Measurements from ENCODE around the gene RNH1. TPM values are rescaled to one million over a fixed set of nuclear protein-coding genes. Genes with fewer than 3 reads are reported as not detected.

RNH1 gene
- total RNA-seq, 4 donors from 2014 or later = 151 to 309 (median 198) TPM

GRCh38 chr11:492427-493226 lies 14.4 kb downstream of the RNH1 start:
- WGBS, 2 donors (ENCODE audit: low coverage in 1 of 2) = 80% methylated on average over 23 of the region's 32 CpGs; no CpG with 5 or more reads in 1 of the 2 donors
- intact Hi-C loops (cut with DNase I; ENCODE audit: low total_unique reads) = no loop called here
- Histone ChIP-seq H3K4me1 (peaks cover 0 to 5% (median 2%) of the 10 kb centered on the region in 4 donors), H3K4me3 (no peak overlapping the region), H3K27ac (no peak overlapping the region), H3K9me3 (no peaks in the 10 kb centered on the region), H3K27me3 (no peaks in the 10 kb centered on the region), H3K36me3 (peaks cover 0 to 5% (median 5%) of the 10 kb centered on the region in 4 donors)
- TF ChIP-seq CTCF (IDR thresholded peaks at IDR 0.05) (no peak), EP300 (IDR thresholded peaks at IDR 0.05; ENCODE audit: low read depth) (no peak), POLR2AphosphoS5 (IDR thresholded peaks at IDR 0.05) (no peak), POLR2A (IDR thresholded peaks at IDR 0.05) (no peak)
- no peak for DNase-seq
- in situ Hi-C loops (cut with MboI; ENCODE audit: low pct_ligation_motif_present in 1 of 4, low pct_unique_long_range_greater_than_20kb in 1 of 4, low sequenced_read_pairs in 3 of 4) = no loop called here

- 92 to 100% methylated on average over 1 to 6 of the region's 7 CpGs for WGBS, 2 donors (ENCODE audit: low coverage in 1 of 2)
- Histone ChIP-seq H3K9me3 (no peaks in the 10 kb centered on the region), H3K4me3 (no peak overlapping the region), H3K4me1 (peaks cover 0 to 5% (median 3%) of the 10 kb centered on the region in 4 donors), H3K27me3 (no peaks in the 10 kb centered on the region), H3K36me3 (peaks cover 0 to 5% (median 2%) of the 10 kb centered on the region in 4 donors), H3K27ac (no peak overlapping the region)
- intact Hi-C loops (cut with DNase I; ENCODE audit: low total_unique reads) (no loop called here), in situ Hi-C loops (cut with MboI; ENCODE audit: low pct_ligation_motif_present in 1 of 4, low pct_unique_long_range_greater_than_20kb in 1 of 4, low sequenced_read_pairs in 3 of 4) (no loop called here)
- no peak for DNase-seq
- no peak for TF ChIP-seq EP300 (IDR thresholded peaks at IDR 0.05; ENCODE audit: low read depth)
- TF ChIP-seq POLR2A (IDR thresholded peaks at IDR 0.05) = no peak
- no peak for TF ChIP-seq CTCF (IDR thresholded peaks at IDR 0.05)
- TF ChIP-seq POLR2AphosphoS5 (IDR thresholded peaks at IDR 0.05) = no peak
Observed at GRCh38 chr11:491358-491757, 15.7 kb downstream of the RNH1 start.

DNA sequence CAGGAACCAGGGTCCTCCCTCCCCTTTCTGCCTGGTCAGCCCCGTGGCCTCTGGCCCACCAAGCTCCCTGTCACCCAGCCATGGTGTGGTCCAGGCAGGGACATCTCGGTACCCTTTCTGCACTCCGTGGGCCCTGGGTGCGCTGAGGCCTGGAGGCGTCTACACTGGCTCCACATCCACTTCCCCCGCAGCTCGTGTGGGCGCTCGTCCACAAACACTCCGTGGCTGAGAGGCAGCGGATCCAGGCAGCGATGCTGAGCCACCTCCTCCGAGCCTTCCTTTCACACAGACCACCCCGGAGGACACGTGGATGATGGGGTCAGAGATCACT lies 16.1 kb downstream of the RNH1 start:
- H3K36me3 ChIP-seq = peaks cover 0 to 5% (median 2%) of the 10 kb centered on the region in 4 donors
- 88% methylated on average over 15 of the region's 15 CpGs; no CpG with 5 or more reads in 1 of the 2 donors for WGBS, 2 donors (ENCODE audit: low coverage in 1 of 2)
- no peak overlapping the region for H3K4me3 ChIP-seq
- H3K27me3 ChIP-seq = no peaks in the 10 kb centered on the region
- TF ChIP-seq POLR2A (IDR thresholded peaks at IDR 0.05) (no peak), EP300 (IDR thresholded peaks at IDR 0.05; ENCODE audit: low read depth) (no peak), CTCF (IDR thresholded peaks at IDR 0.05) (no peak), POLR2AphosphoS5 (IDR thresholded peaks at IDR 0.05) (no peak)
- H3K9me3 ChIP-seq = no peaks in the 10 kb centered on the region
- no peak overlapping the region for H3K27ac ChIP-seq
- peaks cover 0 to 5% (median 4%) of the 10 kb centered on the region in 4 donors for H3K4me1 ChIP-seq
- intact Hi-C loops (cut with DNase I; ENCODE audit: low total_unique reads) (no loop called here), in situ Hi-C loops (cut with MboI; ENCODE audit: low pct_ligation_motif_present in 1 of 4, low pct_unique_long_range_greater_than_20kb in 1 of 4, low sequenced_read_pairs in 3 of 4) (no loop called here)
- no peak for DNase-seq

DNA sequence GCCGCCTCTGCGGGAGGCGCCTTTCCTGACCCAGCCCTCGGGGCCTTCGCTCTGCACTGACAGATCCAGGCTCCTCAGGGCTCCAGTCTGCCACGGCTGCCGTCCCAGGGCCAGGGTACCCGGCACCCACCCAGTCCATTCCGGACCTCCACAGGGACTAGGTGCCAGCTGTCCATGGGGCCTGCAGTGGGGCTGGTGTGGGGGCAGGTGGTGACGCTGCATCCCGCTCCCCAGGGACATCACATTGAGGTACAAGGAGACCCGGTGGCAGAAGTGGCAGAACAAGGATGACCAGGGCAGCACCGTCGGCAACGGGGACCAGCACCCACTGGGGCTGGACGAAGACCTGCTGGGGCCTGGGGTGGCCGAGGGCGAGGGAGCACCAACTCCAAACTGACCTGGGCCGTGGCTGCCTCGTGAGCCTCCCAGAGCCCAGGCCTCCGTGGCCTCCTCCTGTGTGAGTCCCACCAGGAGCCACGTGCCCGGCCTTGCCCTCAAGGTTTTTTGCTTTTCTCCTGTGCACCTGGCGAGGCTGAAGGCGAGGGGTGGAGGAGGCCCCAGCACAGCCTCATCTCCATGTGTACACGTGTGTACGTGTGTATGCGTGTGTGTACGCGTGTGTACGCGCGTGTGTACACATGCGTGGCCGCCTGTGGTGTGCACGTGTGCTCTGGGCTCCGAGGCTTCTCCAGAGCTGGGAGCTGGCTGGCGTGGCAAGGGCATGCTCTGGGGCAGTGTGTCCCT lies 16.7 kb downstream of the RNH1 start:
- H3K36me3 ChIP-seq = peaks cover 0 to 4% (median under 1%) of the 10 kb centered on the region in 4 donors
- intact Hi-C loops (cut with DNase I; ENCODE audit: low total_unique reads) = no loop called here
- DNase-seq = no peak
- H3K27me3 ChIP-seq = no peaks in the 10 kb centered on the region
- TF ChIP-seq POLR2AphosphoS5 (IDR thresholded peaks at IDR 0.05) (no peak), CTCF (IDR thresholded peaks at IDR 0.05) (no peak), EP300 (IDR thresholded peaks at IDR 0.05; ENCODE audit: low read depth) (no peak), POLR2A (IDR thresholded peaks at IDR 0.05) (no peak)
- no peak overlapping the region for H3K4me3 ChIP-seq
- WGBS, 2 donors (ENCODE audit: low coverage in 1 of 2) = 92% methylated on average over 31 of the region's 38 CpGs; no CpG with 5 or more reads in 1 of the 2 donors
- H3K27ac ChIP-seq = no peak overlapping the region
- H3K4me1 ChIP-seq = peaks cover 0 to 5% (median 4%) of the 10 kb centered on the region in 4 donors
- in situ Hi-C loops (cut with MboI; ENCODE audit: low pct_ligation_motif_present in 1 of 4, low pct_unique_long_range_greater_than_20kb in 1 of 4, low sequenced_read_pairs in 3 of 4) = no loop called here
- H3K9me3 ChIP-seq = no peaks in the 10 kb centered on the region
